Stimulated activated CD4-positive, alpha-beta T cell treated with anti-CD3 and anti-CD28 coated beads, Interleukin-1b, Interleukin-23, amount 100 ng/mL, for 4 hours (primary cell): ENCODE measurements around the gene TMEM132D.
"Not testable (repeated sequence)": the region's sequence is repeated elsewhere in the genome, so short reads cannot be mapped to it uniquely, and the experiment has no call there.

Experiments used
- DNase-seq, 2 donors: peaks; one replicate each; pipeline ENCODE4 v3.0.0-alpha.2; 2020; ENCODE audit warnings: low read depth in 2 of 2

TMEM132D gene

GRCh38 chr12:129903956-129904829 lies at the start of gene TMEM132D:
TSS of gene TMEM132D (minus strand) at chr12:129904025.
- DNase-seq: no peak

DNA sequence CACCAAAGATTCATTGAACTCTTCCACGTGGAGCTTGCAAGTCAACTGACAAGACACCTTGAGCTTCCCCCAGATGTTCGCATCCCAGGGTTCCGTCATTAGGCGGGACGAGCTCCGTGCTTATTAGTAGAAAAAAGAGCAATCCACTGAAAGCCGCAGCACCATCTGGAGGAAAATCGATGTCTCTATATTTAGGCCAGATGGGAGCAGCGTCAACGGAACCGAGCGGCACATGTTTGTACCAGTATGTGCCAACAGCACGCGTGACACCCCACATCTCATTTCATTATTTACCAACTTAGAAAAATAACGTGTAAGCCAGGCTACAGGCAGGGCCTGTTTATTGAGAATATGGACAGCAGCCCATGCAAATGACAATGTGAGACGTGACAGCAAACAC lies 45.8 kb upstream of the TMEM132D start:
- no peak for DNase-seq

- DNase-seq: no peak
Measured at GRCh38 chr12:129941618-129942017, 37.8 kb upstream of the TMEM132D start.

- DNase-seq: no peak
Measured at GRCh38 chr12:129938089-129938488, 34.3 kb upstream of the TMEM132D start.

DNA sequence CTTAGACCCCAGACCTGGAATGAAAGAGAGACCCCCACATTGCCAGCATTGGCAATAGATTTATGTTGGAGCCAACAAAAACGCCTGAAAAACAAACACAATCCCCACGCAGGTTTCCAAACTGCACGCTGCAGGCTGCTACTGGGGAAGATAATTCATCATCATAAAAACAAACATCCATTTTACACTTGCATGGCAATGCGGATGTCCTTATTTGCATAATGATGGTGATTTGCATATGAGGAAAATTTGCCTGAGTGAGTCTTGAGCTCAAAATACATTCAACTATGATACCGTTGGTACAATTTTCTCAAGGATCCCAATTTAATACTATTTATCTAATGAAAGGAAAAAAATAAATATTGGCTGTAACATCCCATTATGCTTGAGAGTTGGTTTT lies 33.6 kb upstream of the TMEM132D start:
- DNase-seq: no peak

- no peak for DNase-seq
Measured at GRCh38 chr12:129928643-129929042, 24.8 kb upstream of the TMEM132D start.

DNA sequence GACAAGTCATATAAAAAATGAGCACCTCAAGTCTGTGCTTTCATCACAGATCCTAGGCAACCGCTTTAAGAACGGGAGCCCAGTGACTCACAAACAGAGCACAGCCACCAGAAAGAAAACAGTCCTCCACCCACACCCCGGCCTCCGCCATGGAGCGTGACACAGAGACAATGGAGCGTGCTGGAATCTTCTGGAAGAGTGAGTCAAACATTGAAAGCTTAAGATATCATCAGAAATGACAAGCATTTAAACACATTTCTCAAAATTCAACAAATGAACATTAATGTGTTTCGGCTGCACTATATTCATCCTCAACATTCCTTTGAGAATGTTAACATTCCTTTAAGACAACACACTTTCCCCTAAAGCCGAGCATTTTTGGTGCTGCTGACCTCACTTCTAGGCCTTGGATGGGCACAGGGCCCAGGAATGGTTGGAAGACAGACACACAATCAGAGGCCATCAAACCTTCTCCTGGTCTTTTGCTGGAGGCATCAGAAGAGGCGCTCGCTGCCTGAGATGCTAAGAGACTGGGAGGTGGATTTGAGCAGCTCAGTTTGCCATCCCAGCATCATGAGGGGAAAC lies 23.6 kb upstream of the TMEM132D start:
- DNase-seq: no peak

DNA sequence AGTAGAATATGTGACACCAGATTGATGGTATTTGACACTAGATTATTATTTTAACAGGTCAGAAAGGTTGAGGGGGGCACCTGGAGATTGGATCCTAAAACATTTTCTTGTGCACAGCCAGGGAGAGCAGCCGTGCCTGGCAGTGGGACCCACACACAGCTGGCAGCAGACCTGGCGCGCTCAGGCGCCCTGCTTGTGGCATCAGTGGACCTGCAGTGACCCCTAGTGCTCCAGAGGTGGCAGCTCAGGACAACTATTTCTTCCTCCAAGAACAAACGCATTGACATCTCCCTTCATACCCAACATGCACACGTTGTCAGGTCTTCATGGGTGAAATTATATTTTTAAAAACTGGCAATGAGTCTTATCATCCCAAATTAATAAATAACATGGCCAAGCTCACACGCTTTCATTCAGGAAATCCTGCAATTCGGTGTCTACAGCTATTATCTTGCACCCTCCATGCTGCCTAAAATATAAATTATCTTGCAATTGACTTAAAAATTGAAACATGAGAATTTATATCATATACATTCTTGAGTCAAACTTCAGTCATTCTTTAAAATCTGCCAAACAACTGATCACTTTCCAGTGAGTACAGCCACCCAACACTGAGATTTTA lies 7.7 kb upstream of the TMEM132D start:
- no peak for DNase-seq

DNA sequence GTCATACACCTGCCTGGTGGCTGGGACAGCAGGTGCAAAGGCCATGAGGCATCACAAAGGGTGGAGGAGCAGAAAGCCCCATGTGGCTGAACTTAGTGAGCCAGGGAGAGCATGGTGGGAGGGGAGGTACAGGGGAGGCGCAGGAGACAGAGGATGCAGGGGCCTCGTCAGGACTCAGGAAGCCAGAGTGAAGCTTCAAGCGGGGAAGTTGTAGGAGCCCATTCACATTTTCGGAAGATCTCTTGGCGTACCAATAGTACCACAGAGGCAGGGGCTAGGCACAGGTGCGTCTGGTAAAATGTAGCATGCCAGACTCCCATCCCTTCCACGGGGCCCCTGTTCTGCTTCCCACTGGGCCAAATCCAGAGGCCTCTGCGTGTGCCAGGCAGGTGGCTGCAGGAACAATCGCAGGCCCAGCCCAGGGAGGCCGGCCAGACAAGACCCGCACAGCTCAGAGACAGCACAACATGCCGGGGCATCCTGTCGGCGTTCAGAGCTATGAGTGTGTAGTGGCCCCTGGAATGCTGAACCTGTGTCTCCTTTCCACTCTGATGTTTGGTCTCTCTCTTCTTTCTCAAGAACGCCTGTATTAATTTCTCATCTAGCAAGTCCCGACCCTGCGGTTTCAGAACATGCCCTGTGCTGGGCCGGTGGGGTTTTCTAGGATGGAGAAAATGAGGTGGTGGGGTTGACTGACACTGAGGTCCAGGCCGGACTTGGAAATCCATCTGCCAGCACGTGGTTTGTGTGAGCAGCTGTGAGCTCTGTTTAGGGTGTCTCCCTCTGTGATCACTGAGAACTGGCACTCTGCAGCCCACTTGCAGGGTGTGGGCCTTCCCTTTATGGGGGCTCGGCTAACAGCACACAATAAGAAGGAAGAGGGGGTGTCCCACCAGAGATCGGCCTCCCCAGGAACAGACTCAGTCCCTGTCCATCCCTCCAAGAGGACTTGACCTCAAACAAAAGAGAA lies 5.5 kb upstream of the TMEM132D start:
- no peak for DNase-seq

GRCh38 chr12:129903092-129903945 lies 506 bp downstream of the TMEM132D start:
- DNase-seq: no peak

DNA sequence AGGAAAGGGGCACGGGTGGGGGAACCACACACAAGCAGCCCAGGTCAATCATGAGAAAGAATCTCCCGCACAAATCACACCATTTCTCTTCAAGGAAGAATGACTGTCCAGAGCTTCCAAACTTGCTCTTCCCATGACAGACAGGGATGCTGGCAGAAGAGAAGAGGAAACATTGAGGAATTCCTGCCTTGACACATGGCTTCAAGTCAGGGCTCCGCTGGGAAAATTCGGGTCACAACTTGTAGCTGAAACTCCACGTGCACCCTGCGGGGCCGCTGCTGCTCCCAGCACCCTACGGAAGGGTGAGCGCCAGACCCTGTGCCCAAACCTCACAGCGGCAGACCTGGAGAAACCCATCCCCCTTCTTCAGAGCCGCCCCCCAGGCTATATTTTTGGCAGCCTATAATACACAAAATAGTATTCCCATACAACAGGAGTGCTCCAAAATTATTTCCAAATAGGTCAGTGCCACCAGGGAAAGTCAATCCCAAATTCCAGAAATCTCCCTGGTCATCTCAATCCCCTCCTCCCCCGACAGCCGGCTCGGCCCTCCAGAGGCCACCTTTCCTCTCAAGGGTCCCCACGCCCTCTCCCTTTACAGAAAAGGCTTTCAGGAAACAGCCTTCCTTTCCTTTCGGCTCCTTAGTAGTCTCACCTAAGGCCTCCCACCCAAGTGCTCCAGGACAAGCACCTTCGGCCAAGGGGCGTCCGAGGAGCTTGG lies 1.3 kb downstream of the TMEM132D start:
- DNase-seq: no peak

DNA sequence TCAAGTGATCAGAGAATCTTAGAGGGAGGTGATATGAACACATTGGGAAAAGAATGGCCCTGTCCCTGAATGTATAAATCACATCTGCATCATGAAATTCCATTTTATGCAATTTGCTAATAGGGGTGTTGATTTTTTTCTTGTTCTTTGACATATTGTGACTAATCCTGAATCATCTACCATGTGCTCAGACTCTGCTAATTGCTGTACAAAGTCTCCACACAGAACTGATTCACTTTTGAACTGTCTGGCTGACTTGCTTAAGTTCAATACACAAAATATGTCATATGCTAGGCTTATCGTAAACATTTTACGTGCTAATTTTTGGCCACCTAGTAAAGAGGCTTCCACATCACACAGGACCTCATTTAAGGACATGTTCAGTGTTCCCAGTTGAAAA lies 2.6 kb downstream of the TMEM132D start:
- DNase-seq: no peak

- no peak for DNase-seq
Measured at GRCh38 chr12:129900306-129900705, 3.5 kb downstream of the TMEM132D start.

GRCh38 chr12:129899045-129899444 lies 4.8 kb downstream of the TMEM132D start:
- DNase-seq: not testable (repeated sequence)

DNA sequence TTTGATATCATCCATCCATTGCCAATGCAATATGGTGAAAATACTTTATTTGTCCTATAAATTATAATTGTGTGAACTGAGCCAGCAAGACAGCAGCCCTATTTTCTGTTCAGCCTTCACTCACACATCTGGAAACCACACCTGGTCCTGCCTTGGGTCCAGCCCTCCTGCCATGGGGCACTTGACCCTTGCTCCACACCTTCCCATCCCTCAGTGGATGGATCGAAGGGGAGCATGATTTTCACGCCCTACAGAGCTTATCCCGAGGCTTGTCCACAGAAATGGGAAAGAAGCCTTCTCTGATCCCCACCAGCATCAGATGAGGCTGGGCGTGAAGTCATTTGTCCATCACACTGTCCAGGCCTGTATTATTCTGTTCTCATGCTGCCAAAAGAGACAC lies 10.1 kb downstream of the TMEM132D start:
- no peak for DNase-seq

DNA sequence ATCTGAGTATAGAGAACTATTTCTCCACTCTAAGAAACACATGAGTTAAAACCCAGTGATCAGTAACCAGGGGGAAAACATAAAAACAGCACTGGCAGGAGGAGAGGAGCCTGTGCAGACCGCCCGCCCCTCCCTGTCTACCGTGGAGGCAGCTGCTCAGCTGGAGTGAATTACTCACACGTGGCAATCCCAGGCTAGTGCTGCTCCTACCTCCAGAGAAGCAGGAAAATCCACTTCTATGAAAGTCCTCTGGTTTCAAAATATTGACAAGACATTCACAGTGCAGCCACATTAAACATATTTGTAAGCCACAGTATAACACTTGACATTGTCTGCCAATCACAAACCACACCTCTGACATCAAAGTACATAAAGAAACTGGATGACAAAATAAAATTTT lies 16.7 kb downstream of the TMEM132D start:
- no peak for DNase-seq

GRCh38 chr12:129886541-129886940 lies 17.3 kb downstream of the TMEM132D start:
- no peak for DNase-seq

- no peak for DNase-seq
Measured at GRCh38 chr12:129885287-129885686, 18.5 kb downstream of the TMEM132D start.

- no peak for DNase-seq
Measured at GRCh38 chr12:129877411-129877810, 26.4 kb downstream of the TMEM132D start.

GRCh38 chr12:129873833-129874208 lies 30.0 kb downstream of the TMEM132D start:
- DNase-seq: no peak
